GM04504 (cell line): Measurements from ENCODE around the gene PHF19.

Experiments
- DNase-seq: peaks from one replicate; pipeline ENCODE4 v3.0.0-alpha.2; 2012; ENCODE audit warnings: low read depth

Gene PHF19

GRCh38 chr9:120876842-120877240, at the start of gene PHF19:
Gene PHF19, minus strand, starts transcription at chr9:120877188. Its CDS starts 2,447 bp downstream, at chr9:120874741.
- no peak for DNase-seq

DNA sequence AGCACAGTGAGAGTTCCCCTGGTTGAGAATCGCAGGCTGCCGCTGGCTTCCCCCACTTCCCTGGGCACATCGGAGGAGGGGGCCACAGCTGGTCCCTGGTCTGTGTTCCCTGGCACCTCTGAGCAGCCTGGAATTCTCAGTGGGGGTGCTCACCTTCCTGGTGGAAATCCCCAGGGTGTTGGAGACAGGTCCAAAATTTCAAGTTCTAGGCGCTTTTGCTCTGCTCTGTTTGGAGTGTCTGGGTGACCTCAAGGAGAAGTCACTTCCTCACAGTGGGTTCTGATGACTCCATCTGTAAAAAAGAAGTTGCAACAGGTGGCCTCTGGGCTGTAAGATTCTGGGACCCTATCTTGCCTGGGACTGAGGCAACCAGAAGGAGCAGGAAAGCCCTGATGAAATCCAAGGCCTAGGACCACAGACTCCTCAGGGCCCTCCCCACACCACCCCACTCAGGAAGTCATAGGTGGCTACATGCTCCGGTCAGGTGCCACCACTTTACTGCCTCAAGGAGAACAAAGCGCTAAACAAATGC, 49.5 kb upstream of the PHF19 start, which contains the start of gene TRAF1:
TSS of gene TRAF1 (minus strand) at position 400 of the 532 bp plus-strand sequence. CDS start 721 bp downstream, outside the sequence.
- no peak for DNase-seq

- no peak for DNase-seq
Observed at GRCh38 chr9:120925535-120926396, 48.8 kb upstream of the PHF19 start.

DNA sequence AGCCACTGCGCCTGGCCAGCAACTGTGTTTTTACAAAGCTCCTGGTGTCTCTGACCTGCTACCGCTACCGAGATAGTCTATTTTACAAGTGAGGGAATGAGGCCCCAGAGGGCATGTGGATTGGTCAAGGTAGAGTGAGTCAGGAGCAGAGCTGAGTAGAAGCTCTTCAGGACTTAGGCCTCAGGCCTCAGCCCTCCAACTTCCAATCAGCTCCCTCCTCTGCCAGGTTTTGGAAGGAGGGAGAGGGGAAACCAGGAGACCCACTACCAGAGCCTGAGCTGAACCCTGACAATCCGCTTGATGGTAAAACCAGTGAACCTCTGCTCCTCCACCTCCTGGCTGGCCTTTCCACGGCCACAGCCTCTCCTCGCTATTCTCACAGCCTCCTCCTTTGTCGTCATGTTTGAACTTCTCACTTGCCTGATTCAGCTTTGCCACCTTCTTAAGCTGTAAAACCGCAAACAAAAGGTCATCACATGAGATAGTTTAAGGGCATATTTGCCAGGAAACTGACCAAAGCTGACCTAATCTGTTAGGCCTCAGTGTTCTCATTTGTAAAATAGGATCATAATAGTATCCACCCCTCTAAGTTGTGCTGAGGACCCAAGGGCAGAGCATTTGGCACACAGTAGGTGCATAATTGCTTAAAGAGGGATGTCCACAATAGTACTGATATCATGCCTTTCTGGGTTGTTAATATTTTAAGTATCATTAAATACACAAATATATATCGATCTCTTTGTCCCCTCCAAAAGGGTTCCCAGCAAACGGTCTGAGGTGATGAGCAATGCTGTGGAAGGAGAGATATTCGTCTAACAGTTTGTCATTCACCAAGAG, 47.9 kb upstream of the PHF19 start:
- DNase-seq: no peak

- DNase-seq: no peak
Observed at GRCh38 chr9:120923620-120924328, 46.8 kb upstream of the PHF19 start.

DNA sequence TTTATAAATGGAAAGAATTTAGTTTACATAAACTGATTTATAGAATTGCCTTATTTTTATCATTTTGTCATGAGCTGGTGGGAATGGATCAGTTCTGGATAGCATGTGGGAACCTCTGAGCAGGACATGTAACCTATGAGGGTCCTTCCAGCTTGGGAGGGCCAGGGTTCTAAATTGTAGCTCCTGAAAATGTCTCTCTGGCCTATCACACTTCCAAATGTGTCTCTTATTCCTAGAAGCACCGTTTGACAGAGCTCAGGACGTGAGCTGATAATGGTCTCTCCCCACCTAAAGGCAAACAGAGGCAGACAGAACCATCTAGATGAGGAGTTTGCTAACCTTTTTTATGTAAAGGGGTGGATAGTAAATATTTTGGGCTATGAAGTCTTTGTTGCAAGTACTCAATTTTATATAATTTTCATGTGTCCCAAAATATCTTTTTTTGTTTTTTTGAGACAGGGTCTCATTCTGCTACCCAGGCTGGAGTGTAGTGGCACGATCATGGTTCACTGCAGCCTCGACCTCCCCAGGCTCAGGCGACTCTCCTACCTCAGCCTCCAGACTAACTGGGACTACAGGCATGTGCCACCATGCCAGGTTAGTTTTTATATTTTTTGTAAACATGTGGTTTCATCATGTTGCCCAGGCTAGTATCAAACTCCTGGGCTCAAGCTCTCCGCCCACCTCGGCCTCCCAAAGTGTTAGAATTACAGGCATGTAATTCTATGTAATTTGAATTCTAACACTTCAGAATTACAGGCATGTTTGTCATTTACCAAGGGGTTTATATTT, 45.6 kb upstream of the PHF19 start:
- DNase-seq: no peak

DNA sequence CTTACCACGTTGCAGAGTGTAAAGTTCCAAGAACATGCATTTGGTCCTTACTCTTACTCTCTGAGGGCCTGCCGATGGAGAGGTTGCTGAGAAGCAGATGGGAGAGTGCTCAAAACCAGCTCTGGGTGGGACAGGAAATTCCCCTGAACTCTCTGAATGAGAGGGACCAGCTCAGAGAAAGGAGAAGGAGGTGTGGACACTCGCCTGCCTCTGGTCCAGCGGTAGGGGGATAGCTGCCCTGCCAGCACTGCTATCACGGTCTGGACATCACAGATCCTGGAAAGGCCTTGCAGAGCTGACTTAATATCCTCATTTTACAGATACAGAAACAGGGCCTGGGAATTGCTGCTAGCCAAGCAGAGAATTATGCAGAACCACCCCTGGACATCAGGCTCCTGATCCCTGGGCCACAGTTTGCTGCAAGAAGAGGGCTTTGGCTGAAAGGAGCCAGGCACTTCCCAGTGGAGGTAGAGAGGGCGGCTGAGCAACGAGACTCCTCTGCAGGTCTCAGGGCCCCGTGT, 44.7 kb upstream of the PHF19 start:
- DNase-seq: no peak

DNA sequence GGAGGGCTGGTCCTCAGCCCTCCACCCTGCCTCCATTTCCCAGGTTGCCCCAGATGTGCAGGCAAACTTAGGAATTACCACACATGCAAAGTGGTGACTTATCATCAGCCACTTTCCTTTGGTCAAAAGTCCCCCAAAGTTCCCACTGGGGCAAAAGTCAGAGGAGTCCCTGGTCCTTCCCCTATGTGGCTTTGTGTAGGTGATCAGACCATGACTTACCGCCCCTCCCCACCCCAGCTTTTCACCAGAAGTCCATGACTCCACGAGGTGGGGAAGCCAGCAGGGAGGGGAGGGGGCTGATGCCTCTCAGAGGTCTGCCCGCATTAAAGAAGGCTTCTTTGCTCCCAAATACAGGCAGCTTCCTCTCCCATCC, 43.8 kb upstream of the PHF19 start:
- no peak for DNase-seq

GRCh38 chr9:120919843-120920805, 43.1 kb upstream of the PHF19 start:
- no peak for DNase-seq

GRCh38 chr9:120918931-120919842, 42.2 kb upstream of the PHF19 start:
- no peak for DNase-seq

GRCh38 chr9:120917929-120918762, 41.2 kb upstream of the PHF19 start:
- DNase-seq: no peak

GRCh38 chr9:120916991-120917880, 40.2 kb upstream of the PHF19 start:
- DNase-seq: no peak

DNA sequence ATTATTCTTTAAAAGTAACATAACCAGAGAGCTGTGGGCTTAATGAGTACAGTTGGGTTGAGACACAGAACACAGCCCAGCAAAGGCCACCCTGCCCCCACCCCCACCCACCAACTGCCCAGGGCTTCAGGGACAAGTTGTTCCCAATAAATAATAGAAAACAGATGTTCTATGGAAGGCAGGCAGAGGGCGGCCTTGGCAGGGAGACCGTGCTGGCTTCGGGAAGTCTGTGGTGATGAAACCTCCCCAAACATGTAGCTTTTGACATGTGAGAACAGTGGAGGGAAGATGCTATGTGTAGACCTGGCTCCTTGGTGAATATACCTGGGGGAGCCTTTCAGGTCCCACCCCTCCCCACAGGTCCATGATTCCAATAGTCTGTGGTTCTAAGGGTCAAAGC, 39.6 kb upstream of the PHF19 start:
- no peak for DNase-seq

DNA sequence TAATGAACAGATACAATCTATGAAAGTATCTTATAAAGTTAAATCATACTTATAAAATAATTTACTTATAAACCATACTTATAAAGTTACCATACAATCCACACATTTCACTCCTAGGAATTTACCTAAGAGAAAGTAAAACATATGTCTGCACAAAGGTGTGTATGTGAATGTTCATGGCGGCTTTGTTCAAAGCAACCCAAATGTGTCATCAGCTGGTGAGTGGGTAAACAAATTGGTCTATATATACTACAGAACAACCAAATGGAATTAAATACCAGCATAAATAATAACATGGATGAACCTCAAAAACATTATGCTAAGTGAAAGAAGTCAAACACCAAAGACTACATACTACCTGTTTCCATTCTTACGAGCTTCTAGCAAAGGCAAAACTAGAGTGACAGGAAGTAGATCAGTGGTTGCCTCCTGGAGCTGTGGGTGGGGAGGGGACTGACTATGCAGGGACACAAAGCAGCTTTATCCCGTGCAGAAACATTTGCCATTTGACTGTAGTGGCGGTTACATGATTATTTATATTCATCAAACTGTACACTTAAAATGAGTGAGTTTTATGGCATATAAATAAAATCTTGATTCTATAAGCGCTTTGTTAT, 39.0 kb upstream of the PHF19 start:
- no peak for DNase-seq

- DNase-seq: no peak
Observed at GRCh38 chr9:120914953-120915352, 38.0 kb upstream of the PHF19 start.

- no peak for DNase-seq
Observed at GRCh38 chr9:120914396-120914795, 37.4 kb upstream of the PHF19 start.
